ENCODE data around the gene RCBTB1.

DNA sequence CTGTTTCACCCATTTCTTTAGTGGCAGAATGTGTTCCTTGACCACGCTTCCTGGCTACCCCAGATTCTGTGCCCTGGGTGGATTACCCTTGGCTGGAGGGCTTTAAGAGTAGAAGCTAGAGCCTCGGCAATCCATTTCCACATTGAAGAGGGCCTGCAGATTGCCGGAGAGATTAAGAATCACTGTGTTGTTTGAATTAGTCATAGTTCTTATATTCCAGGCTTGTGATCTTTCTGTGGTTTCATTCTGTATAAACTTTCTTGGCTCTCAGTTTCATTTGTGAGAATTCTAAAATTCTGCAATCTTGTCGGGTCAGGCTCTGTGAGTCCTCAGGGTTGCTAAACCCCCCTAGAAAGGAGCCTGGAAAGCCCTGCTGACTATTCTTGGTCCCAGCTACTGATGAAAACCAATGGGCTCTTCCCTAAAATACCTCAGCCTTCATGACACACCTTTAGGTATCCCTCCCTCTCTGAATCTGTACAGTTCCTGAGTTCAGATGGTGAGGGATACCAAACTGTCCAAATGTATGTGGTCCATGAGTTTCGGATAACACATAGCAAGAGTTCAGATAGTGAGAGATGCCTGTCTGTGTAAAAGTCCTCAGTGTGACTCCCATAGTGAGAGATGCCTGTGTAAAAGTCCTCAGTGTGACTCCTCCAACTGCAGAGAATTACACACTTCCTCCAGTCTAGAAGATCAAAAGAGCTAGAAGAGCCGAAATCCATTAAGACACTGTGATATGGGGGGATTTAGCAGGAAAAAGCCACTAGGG is 85.3 kb downstream of the RCBTB1 start:
- TF ChIP-seq POLR2A (IDR thresholded peaks at IDR 0.05) = no peak
- TF ChIP-seq, protein P1, sequence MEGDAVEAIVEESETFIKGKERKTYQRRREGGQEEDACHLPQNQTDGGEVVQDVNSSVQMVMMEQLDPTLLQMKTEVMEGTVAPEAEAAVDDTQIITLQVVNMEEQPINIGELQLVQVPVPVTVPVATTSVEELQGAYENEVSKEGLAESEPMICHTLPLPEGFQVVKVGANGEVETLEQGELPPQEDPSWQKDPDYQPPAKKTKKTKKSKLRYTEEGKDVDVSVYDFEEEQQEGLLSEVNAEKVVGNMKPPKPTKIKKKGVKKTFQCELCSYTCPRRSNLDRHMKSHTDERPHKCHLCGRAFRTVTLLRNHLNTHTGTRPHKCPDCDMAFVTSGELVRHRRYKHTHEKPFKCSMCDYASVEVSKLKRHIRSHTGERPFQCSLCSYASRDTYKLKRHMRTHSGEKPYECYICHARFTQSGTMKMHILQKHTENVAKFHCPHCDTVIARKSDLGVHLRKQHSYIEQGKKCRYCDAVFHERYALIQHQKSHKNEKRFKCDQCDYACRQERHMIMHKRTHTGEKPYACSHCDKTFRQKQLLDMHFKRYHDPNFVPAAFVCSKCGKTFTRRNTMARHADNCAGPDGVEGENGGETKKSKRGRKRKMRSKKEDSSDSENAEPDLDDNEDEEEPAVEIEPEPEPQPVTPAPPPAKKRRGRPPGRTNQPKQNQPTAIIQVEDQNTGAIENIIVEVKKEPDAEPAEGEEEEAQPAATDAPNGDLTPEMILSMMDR (IDR thresholded peaks at IDR 0.05) = no peak
